Esophagus muscularis mucosa (tissue), 4 donors: ENCODE results near the gene CPSF4. TPM values are rescaled to one million over a fixed set of nuclear protein-coding genes. Genes with fewer than 3 reads are reported as not detected.
A peak's percentile ranks its signal among the peaks of the same experiment; 100 is the strongest.

Experiments used
- DNase-seq: peaks from one replicate; pipeline ENCODE4 v3.0.0-alpha.2; 2017; ENCODE audit errors: extremely low spot score
- H3K27ac ChIP-seq, 4 donors: fragments of 200-600 bp; sonication (generic); replicated peaks in 1 of 4; 1 replicate in 3 of 4; 2 replicates in 1 of 4; pipeline ENCODE4 v1.5.1; 2016 to 2019; ENCODE audit warnings: mild to moderate bottlenecking in 1 of 4
- H3K27me3 ChIP-seq, 4 donors: fragments of 200-600 bp; sonication (generic); one replicate each; pipeline versions ENCODE4 v1.5.1 to v1.6.0; 2016 to 2019
- H3K36me3 ChIP-seq, 4 donors: fragments of 200-600 bp; sonication (generic); one replicate each; pipeline ENCODE4 v1.5.1; 2016 to 2019
- H3K4me1 ChIP-seq, 4 donors: fragments of 200-600 bp; sonication (generic); one replicate each; pipeline ENCODE4 v1.5.1; 2016 to 2019
- H3K4me3 ChIP-seq, 4 donors: fragments of 200-600 bp; sonication (generic); 1 replicate in 2 of 4; 2 replicates in 2 of 4; pipeline ENCODE4 v1.5.1; 2016 to 2019; ENCODE audit warnings: mild to moderate bottlenecking in 4 of 4, moderate library complexity in 1 of 4
- H3K9me3 ChIP-seq, 4 donors: fragments of 200-600 bp; sonication (generic); 1 replicate in 3 of 4; 2 replicates in 1 of 4; pipeline ENCODE4 v1.5.1; 2016 to 2019
- EP300 ChIP-seq: sonication (generic); formaldehyde crosslinking; IDR thresholded peaks from one replicate; pipeline ENCODE4 v1.6.1; 2017; ENCODE audit warnings: antibody characterized with exemption
- POLR2A ChIP-seq: fragments of 450-650 bp; IDR thresholded peaks from one replicate; pipeline ENCODE4 v1.6.1; 2017; ENCODE audit warnings: antibody characterized with exemption, moderate library complexity, mild to moderate bottlenecking, low read depth
- POLR2AphosphoS5 ChIP-seq, 2 donors: sonication (generic); formaldehyde crosslinking; IDR thresholded peaks; one replicate each; pipeline ENCODE4 v1.6.1; 2017; ENCODE audit warnings: antibody characterized with exemption in 2 of 2
- WGBS: methylation state at CpG from one replicate; pipeline ENCODE4 v1.1.5; 2018; 5-methylcytosine and 5-hydroxymethylcytosine counted together
- intact Hi-C: fragments of 100-400 bp; cut with DNase I; formaldehyde crosslinking; loops from one replicate; pipeline ENCODE4 v1.15.1; 2023
- total RNA-seq, 4 donors: library from RNA; depleted of rRNA; stranded (reverse); fragments of >200 nt; gene quantifications; one replicate each; pipeline versions ENCODE4 v1.1.0 to v1.2.1, GENCODE V29; 2016
- TF ChIP-seq, protein P1 (sequence below), 3 experiments: fragments of 200-600 bp in 2 of 3; fragments of 450-650 bp in 1 of 3; sonication (generic) in 2 of 3; IDR thresholded peaks; one replicate each; pipeline ENCODE4 v1.5.1; 2017 to 2019; ENCODE audit warnings: antibody characterized with exemption in 3 of 3, mild to moderate bottlenecking in 2 of 3, moderate library complexity in 1 of 3

CPSF4 gene
- total RNA-seq, 4 donors from 2014 or later, result 19.1 to 25.3 (median 20.8) TPM

DNA sequence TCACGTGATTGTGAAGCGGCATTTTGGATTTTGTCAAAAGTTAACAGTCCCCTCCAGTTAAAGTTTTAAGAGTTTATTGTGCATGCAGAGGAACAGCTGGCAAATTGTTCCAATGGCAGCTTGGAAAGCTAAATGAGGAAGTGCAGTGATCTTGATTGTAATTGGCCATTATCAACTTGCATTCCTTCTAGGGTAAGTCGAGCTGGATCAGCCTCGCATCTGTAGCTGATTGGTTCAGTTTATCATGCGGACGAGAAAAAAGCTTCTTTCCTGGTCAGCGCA is 34.5 kb downstream of the CPSF4 start:
- peaks cover 21 to 29% (median 26%) of the 10 kb centered on the region in 4 donors for H3K4me1 ChIP-seq
- peaks cover 0 to 2% (median under 1%) of the 10 kb centered on the region in 4 donors for H3K36me3 ChIP-seq
- no peaks in the 10 kb centered on the region for H3K27me3 ChIP-seq
- TF ChIP-seq POLR2AphosphoS5 (IDR thresholded peaks at IDR 0.05), result no peak
- TF ChIP-seq EP300, result no peak
- TF ChIP-seq, protein P1, sequence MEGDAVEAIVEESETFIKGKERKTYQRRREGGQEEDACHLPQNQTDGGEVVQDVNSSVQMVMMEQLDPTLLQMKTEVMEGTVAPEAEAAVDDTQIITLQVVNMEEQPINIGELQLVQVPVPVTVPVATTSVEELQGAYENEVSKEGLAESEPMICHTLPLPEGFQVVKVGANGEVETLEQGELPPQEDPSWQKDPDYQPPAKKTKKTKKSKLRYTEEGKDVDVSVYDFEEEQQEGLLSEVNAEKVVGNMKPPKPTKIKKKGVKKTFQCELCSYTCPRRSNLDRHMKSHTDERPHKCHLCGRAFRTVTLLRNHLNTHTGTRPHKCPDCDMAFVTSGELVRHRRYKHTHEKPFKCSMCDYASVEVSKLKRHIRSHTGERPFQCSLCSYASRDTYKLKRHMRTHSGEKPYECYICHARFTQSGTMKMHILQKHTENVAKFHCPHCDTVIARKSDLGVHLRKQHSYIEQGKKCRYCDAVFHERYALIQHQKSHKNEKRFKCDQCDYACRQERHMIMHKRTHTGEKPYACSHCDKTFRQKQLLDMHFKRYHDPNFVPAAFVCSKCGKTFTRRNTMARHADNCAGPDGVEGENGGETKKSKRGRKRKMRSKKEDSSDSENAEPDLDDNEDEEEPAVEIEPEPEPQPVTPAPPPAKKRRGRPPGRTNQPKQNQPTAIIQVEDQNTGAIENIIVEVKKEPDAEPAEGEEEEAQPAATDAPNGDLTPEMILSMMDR (IDR thresholded peaks at IDR 0.05), result no peak
- no peak for TF ChIP-seq POLR2A
- DNase-seq, result no peak
- no peaks in the 10 kb centered on the region for H3K9me3 ChIP-seq
- intact Hi-C loops, result loop anchor here (2.0 kb wide), 1 partner anchor 26 kb away; no protein-coding TSS in a partner anchor
- H3K4me3 ChIP-seq, result peak overlapping the region; percentile 64 to 89 (median 82)
- 1% methylated on average over 7 of the region's 7 CpGs for WGBS
- peak overlapping the region; percentile 90 to 93 (median 91) for H3K27ac ChIP-seq

DNA sequence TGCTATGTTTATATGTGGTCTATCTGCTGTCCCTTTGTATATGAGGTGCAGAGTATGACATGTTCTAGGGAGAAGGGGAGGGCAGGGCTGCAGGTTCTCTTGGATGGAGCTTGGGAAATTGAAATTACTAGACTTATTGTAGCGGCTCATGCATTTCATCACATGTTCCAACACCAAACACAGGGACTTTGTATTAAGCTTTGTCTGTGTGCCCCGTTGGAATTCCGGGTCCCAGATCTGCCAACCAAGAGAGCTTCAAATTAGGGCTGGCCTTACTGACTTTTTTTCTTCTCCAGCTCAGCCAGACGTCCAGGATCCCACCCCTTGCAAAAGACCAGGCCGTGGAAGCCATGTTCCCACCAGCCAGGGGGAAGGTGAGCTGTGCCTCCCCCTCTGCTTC is 37.4 kb downstream of the CPSF4 start:
- Histone ChIP-seq H3K36me3 (peaks cover 0 to 22% (median 16%) of the 10 kb centered on the region in 4 donors), H3K4me3 (no peak overlapping the region), H3K9me3 (no peaks in the 10 kb centered on the region), H3K27ac (no peak overlapping the region), H3K27me3 (no peaks in the 10 kb centered on the region), H3K4me1 (peaks cover 25 to 40% (median 34%) of the 10 kb centered on the region in 4 donors)
- whole genome bisulfite sequencing, result 68% methylated on average over 5 of the region's 5 CpGs
- DNase-seq, result no peak
- intact Hi-C loops, result no loop called here
- TF ChIP-seq POLR2AphosphoS5 (IDR thresholded peaks at IDR 0.05) (no peak), POLR2A (no peak), EP300 (no peak)
- TF ChIP-seq, protein P1 (IDR thresholded peaks at IDR 0.05), result no peak

DNA sequence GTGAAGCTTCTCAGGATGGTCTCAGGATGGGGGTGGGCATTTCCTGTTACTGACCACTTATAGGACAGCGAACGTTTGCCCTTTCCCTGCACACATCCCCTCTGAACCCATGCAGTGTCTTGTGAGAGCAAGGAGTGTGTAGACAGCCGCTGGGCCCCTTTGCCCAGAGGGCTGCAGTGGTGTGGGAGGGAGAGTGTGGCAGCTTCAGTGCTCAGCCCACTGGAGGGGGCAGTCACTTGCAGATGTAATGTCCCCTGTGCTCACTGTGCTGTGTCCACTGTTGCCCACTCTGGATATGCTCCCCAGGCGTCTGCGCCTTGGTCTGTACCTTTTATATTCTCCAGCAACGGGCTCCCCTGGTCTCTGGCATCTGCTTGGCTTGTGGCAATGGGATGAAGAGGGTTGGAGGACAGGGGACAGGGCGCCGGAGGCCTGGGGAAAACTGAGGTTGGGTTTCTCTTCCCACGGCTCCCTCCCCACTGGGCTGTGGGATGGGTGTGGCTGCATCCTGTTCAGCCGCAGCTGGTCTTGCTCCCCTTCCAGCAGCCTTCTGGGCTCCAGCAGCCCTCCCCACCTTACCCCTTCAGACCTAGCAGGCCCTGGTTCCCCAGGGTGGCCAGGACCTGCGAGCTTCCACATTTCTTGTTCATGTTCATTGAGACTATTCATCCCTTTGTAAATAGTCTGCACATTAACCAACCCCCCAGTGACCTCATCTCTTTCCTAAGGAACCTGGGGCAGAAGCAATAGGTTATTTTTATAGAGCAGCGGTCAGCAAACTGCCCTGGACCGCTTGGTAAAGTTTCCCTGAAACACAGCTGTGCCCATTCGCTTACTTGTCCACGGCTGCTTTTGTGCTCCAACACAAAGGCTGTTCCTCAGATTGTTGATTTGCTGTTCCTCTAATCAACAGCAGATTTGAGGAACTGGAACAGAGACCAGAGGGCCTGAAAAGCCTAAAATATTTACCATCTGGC is 40.0 kb downstream of the CPSF4 start:
- H3K4me1 ChIP-seq, result peaks cover 11 to 21% (median 15%) of the 10 kb centered on the region in 4 donors
- intact Hi-C loops, result no loop called here
- no peaks in the 10 kb centered on the region for H3K27me3 ChIP-seq
- DNase-seq, result no peak
- peak overlapping the region in 2 of 4 donors; percentile 0 to 24 for H3K27ac ChIP-seq
- WGBS, result 60% methylated on average over 13 of the region's 15 CpGs
- H3K4me3 ChIP-seq, result no peak overlapping the region
- TF ChIP-seq EP300 (no peak), POLR2A (no peak), POLR2AphosphoS5 (IDR thresholded peaks at IDR 0.05) (no peak)
- TF ChIP-seq, protein P1 (IDR thresholded peaks at IDR 0.05), result no peak
- peaks cover 0 to 30% (median 22%) of the 10 kb centered on the region in 4 donors for H3K36me3 ChIP-seq
- no peaks in the 10 kb centered on the region for H3K9me3 ChIP-seq

DNA sequence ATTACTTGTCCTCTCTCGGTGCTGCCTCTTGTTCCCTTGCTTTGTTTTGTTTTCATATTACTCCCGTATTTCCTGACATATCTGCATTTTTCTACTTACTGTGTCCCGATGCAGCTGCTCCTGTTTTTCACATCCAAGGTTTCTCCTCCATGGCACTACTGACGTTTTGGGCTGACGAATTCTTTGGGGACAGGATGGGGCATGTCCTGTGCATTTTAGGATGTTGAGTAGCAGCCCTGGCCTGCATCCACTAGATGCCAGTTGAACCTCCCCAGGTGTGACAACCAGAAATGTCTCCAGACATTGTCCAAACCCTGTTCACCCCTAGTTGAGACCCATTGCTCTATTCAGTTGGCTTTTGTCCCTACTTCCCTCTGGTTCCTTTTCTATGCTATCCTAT is 46.4 kb downstream of the CPSF4 start:
- H3K9me3 ChIP-seq, result no peaks in the 10 kb centered on the region
- H3K4me3 ChIP-seq, result no peak overlapping the region
- 89% methylated on average over 5 of the region's 5 CpGs for WGBS
- H3K4me1 ChIP-seq, result no peaks in the 10 kb centered on the region
- H3K36me3 ChIP-seq, result peaks cover 0 to 47% (median 30%) of the 10 kb centered on the region in 4 donors
- intact Hi-C loops, result no loop called here
- TF ChIP-seq, protein P1 (IDR thresholded peaks at IDR 0.05), result no peak
- TF ChIP-seq POLR2A, result no peak
- TF ChIP-seq POLR2AphosphoS5 (IDR thresholded peaks at IDR 0.05), result no peak
- no peak for TF ChIP-seq EP300
- no peak overlapping the region for H3K27ac ChIP-seq
- no peaks in the 10 kb centered on the region for H3K27me3 ChIP-seq
- DNase-seq, result no peak
